Inflammatory macrophage treated with lipopolysaccharide for 1 hour (primary cell): Measurements from ENCODE around the gene SERPINA5.
"Not testable (repeated sequence)": the region's sequence is repeated elsewhere in the genome, so short reads cannot be mapped to it uniquely, and the experiment has no call there.

ENCODE experiments used
- DNase-seq, 2 donors: peaks; one replicate each; pipeline ENCODE4 v3.0.0-alpha.2; 2020 to 2022

Gene SERPINA5

GRCh38 chr14:94628578-94628977 is 47.4 kb downstream of the SERPINA5 start:
- DNase-seq: no peak

- no peak for DNase-seq
These were observed 49.2 kb downstream of the SERPINA5 start for GRCh38 chr14:94630396-94630795.

GRCh38 chr14:94631050-94631449 is 49.8 kb downstream of the SERPINA5 start:
- DNase-seq: no peak

- no peak for DNase-seq
These were observed 50.5 kb downstream of the SERPINA5 start for GRCh38 chr14:94631536-94632304.

- DNase-seq: no peak
These were observed 51.0 kb downstream of the SERPINA5 start for GRCh38 chr14:94632305-94632590.

- DNase-seq: no peak
These were observed 51.9 kb downstream of the SERPINA5 start for GRCh38 chr14:94633121-94633520.

- no peak for DNase-seq
These were observed 53.9 kb downstream of the SERPINA5 start for GRCh38 chr14:94635154-94635553.

GRCh38 chr14:94636744-94637412 is 55.7 kb downstream of the SERPINA5 start:
- DNase-seq: no peak

- DNase-seq: not testable (repeated sequence)
These were observed 56.6 kb downstream of the SERPINA5 start for GRCh38 chr14:94637814-94638213.

- DNase-seq: no peak
These were observed 57.1 kb downstream of the SERPINA5 start for GRCh38 chr14:94638339-94638738.

GRCh38 chr14:94638961-94639817 is 58.0 kb downstream of the SERPINA5 start:
- DNase-seq: no peak

- DNase-seq: no peak
These were observed 59.8 kb downstream of the SERPINA5 start for GRCh38 chr14:94640721-94641631.

- DNase-seq: no peak
These were observed 60.4 kb downstream of the SERPINA5 start for GRCh38 chr14:94641632-94641955.
